SIG-M5 treated with dmso at 0.1 percent for 504 hours (cell line): ENCODE data around the gene PRDM9.
"Not testable (repeated sequence)": the region's sequence is repeated elsewhere in the genome, so short reads cannot be mapped to it uniquely, and the experiment has no call there.

Experiments used
- DNase-seq: peaks from one replicate; lab custom pipeline; 2025; ENCODE audit not compliant: unreplicated experiment; lab: John Stamatoyannopoulos, UW

PRDM9 gene

GRCh38 chr5:23527216-23527920, 20.0 kb downstream of the PRDM9 start:
- not testable (repeated sequence) for DNase-seq

GRCh38 chr5:23528677-23529076, 21.3 kb downstream of the PRDM9 start:
- no peak for DNase-seq

GRCh38 chr5:23530571-23530970, 23.2 kb downstream of the PRDM9 start:
- DNase-seq: no peak

- no peak for DNase-seq
Measured at GRCh38 chr5:23571059-23571458, 63.6 kb downstream of the PRDM9 start.
